GM19438 (cell line): ENCODE measurements around the gene COL27A1.

ENCODE experiments used
- ATAC-seq: cut with Tn5 transposase; IDR thresholded peaks from one replicate; pipeline ENCODE4 v1.9.1; 2021; ENCODE audit warnings: low read depth; ENCODE audit not compliant: unreplicated experiment

COL27A1 gene

DNA sequence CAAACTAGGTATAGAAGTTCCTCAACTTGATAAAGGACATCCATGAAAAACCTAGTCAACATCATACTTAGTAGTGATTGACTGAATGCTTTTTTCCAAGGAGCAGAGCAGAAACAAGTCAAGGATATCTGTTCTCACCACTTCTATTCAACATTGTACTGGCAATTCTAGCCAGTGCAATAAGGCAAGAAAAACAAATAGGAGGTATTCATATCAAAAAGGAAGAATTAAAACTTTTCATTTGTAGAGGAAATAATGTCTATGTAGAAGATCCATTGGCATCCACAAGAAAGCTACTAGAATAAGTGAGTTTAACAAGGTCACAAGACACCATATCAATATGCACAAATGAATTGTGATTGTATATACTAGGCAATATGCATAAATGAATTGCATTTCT, 139.3 kb downstream of the COL27A1 start:
- no peak for ATAC-seq

DNA sequence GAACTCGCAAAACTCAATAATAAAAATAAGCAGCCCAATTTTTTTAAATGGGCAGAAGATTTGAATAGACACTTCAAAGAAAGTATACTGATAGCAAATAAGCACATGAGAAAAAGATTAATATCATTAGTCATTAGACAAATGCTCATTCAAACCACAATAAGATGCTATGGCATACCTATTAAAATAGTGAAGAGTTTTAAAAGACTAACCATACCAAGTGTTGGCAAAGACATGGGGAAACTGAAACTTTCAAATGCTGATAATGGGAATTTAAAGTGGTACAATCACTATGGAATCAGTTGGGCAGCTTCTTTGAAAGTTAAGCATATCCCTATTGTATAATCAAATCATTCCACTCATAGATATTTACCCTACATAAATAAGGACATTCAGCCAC, 141.0 kb downstream of the COL27A1 start:
- ATAC-seq, result no peak

DNA sequence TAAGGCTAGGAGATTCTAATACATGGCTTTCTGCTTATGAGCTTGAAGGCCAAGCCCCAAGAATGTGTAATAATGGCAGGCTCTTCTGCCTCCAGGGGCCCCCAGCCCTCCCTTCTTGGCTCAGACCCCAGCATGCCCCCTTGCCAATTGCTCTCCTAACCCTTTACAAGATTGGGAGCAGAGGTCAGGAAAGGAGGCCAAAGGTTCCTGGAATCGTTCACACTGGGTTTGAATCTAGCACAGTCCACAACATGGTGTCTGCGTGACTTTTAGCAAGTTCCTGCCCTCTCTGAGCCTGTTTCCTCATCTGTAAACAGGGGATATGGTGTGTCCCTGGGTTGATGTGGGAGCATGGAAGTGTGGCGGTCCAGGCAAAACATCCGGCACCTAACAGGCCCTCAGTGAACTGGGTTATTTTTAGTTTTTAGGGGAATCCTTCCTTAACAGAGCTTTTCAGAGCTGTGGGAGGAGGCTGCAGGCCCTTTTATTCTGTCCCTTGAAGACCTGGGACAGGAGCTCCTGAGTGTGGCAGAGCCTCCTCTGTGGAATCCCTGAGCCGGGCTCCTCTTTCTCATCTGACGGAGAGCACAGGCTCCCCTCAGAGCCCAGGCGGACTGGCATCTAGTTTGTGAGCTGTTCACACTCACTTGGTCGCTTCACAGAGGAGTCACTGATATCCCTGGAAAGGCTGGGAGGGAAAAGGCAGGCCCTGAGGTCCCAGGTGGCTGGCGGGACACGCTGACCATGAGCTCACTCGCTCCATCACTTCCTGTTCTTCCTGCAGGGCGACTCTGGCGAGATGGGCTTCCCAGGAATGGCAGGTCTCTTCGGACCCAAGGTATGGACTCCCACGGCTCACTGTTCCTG, 144.2 kb downstream of the COL27A1 start:
- ATAC-seq, result no peak

DNA sequence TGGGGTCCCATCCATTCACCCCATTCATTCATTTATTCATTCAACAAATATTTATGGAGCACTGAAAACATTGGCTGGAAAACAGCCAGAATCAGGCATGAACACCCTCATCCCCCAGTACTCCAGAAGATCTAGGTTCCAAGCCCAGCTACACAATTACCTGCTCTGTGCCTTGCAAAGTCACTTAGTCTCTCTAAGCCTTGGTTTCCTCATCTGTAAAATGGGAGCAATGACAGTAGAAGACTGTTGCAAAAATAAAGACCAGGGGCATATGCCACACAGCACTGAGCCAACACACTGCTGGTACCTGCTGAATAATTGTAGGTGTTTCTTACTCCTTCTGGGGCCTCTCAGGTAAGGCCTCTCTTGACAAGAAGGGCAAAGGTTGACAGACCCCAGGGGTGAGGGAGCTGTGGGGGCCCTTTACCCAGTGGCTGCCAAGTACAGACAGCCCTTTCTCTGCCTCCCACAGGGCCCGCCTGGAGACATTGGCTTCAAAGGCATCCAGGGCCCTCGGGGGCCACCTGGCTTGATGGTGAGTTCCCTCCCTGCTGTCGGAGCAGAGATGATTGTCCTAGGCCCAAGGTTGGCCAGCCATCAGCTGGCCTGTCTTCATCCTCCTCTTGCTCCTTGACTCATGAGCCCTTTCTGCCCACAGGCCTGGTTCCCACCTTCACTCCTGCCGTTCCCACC, 145.0 kb downstream of the COL27A1 start:
- no peak for ATAC-seq

DNA sequence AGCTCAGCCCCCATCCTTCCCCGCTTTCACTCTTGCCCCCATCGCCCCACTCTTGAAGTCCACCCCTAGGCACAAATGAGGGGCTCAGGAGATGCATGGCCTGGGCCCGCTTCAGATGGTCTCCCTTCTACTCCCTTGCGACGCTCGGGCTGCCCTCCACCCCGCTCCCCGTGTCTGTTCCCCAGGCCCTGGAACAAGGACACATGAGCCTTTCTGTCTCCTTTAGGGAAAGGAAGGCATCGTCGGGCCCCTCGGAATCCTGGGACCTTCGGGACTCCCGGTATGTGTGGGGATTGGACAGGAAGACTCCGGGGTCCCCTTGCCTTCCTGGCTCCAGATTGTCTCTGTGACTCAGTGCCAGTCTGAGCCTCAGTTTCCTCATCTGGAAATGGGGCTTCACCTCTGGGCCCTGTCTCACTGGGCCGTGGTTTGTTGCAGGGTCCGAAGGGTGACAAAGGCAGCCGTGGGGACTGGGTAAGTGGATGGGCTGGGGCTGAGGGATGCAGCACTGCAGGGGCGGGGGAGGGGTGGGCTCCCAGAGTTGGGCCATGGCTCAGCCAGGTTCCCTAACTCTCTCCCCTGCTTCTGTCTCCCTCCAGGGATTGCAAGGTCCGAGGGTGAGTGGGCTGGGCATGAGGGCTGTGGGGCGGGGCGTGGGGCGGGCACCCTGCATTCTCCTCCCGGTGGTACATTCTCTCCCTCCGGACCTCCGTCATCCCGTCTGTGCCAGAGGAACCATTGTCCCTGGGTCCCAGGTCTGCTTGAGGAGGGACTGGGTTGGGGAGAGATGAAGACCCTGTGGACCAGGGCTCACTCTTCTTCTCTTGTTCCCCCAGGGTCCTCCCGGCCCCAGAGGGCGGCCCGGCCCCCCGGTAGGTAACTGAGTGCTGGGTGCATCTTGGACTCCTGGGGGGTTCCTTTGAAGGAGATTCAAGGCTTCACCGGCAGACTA, 145.8 kb downstream of the COL27A1 start:
- no peak for ATAC-seq

DNA sequence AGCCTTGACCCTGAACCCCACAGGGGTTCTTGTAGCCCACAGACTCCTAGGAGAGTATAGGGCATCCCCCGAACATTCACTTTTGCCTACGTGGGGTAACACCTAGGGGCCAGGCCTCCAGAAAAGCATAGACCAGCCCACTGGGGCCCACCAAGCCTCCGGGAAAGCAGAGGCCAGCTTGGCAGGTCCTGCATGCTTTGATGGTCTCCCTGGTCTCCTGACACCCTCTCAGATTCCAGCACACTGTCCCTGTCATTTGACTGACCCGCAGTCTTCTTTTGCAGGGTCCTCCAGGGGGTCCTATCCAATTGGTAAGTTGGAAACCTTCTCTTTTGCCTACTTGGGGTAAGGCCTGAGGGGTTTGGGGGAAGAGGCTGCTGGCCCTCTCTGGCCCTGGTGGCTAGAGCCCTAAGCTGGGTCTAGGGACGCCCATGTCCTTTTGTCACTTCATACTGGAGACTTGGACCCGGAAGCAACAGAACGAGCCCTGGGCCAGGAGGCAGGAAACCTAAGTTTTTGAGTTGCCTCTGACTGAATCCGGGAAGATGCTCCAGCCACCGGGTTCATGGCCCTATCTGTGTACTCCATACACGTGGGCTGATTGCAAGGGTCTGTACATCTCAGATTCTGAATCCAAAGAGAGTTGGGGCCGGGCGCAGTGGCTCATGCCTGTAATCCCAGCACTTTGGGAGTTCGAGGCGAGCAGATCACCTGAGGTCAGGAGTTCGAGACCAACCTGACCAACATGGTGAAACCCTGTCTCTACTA, 146.6 kb downstream of the COL27A1 start:
- ATAC-seq, result no peak

DNA sequence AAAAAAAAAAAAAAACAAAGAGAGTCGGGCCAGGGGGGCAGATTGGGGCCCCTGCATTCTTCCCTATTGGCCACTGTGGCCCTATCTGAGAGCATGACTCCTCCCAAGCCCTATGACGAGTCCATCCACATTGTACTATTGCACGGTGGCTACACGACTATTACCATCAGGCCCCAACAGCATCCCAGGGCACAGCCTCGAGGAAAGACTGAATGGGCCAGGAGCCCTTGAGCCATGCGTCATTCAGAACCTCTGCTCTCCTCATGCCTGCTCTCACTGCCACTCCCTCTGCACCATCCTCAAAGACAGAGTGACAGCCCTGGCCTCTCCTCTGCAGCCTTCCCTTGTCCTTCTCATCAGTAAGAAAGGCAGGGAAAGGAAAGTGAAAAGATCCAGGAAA, 147.4 kb downstream of the COL27A1 start:
- no peak for ATAC-seq

DNA sequence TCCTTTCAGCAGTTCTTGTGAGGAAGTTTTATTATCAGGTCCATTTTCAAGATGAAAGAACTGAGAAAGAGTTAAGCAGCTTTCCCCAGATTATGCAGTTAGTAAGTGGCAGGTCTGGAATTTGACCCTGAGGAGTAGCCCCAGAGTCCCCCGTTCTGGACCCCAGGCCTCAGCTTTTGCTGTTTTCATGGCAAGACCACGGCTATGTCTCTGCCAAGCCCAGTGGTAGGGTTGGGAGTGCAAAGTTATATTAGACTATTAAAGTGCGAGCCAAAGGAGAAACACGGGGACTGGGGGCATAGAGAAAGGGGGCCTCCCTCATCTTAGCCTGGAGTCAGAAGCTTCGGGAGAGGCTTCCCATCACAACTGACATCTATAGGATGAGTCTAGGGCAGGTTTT, 148.2 kb downstream of the COL27A1 start:
- no peak for ATAC-seq

DNA sequence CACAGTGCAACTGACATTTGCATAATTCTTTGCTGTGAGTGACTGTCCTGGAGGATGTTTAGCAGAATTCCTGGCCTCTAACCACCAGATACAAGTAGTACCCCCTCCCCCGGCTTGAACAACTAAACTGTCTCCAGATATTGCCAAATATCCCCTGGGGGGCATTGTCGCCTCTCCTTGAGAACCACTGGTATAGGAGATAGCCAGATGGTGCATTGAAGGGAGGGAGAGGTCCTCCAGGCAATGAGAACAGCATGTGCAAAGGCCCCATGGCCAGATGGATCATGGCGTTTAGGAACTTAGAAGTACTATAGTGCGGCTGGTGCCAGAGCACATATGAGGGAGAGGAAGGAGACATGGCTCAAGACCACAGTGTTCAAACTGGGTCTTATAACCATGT, 148.6 kb downstream of the COL27A1 start:
- no peak for ATAC-seq

DNA sequence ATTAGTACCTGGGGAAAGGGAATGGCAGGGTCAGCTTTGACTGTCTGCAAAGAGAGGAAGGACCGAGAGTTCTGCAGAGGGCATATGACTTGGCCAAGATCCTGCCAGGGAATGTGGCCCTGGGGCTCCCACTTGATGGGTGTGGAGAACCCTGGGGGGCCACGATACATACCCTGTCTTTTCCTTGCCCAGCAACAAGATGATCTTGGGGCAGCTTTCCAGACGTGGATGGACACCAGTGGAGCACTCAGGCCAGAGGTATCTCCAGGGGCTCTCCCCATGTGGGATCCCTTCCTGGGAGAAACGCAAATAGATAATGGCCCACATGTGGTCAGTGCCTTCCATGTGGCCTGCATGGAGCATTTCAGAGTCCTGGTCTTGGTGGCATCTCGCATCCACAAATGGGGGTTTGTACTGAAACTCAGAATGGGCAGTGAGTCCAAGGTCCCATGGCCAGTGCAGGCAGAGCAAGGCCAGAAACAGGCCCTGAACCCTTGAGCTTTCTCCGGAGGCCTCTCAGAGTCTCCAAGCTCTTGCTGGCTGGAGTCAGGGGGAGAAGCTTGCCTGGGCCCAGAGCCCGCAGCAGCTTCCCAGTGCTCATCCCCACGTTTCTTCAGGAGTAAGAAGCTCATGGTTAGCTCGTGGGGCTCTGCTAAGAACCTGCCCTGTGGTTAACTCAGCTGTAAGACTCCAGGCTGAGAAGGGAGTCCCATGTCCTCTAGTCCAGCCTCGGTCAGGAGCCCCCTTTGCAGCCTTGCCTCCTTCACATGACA, 149.3 kb downstream of the COL27A1 start:
- ATAC-seq, result no peak

DNA sequence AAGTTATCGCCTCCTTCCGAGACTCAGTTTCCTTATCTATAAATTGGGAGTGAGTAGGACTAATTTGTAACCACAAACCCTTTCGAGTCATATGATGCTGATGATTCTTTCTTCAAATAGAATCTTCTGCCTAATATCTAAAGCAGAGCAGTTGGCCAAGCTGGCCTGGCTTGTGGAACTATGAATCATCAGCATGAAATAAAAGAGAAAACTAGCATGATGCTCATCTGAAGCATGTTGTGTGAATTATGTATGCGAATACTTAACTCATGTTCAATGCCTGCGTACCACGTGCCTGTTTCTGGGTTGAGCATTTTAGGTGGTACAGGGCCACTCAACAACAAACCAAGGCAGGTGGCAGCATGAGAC, 152.5 kb downstream of the COL27A1 start:
- no peak for ATAC-seq

DNA sequence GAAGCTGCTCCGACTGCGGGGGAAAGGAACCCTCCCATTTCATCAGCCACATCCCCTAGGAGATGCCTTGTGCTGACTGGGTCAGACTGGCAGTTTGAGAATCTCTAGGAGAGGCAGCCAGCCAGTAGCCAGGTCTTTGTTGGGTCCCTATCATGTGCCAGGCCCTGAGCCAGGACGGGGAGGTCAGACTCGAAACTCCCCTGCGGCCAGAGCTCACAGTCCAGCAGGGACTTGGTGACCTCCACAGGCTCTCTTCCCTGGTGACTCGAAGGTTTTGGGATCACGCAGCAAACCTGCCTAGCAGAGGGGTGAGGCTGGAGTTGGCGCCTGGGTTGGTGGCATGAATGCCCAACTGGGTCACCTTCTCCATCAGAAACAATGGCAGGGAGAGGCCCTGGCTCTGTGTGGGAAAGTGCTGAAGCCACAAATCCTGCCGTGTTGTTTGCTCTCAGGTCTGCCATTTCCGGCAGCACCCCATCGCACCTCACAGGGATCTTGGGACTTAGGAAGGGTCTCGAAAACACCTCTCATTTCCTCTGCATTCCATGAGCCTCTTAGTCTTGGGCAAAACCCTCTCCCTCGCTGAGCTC, 153.1 kb downstream of the COL27A1 start:
- no peak for ATAC-seq

DNA sequence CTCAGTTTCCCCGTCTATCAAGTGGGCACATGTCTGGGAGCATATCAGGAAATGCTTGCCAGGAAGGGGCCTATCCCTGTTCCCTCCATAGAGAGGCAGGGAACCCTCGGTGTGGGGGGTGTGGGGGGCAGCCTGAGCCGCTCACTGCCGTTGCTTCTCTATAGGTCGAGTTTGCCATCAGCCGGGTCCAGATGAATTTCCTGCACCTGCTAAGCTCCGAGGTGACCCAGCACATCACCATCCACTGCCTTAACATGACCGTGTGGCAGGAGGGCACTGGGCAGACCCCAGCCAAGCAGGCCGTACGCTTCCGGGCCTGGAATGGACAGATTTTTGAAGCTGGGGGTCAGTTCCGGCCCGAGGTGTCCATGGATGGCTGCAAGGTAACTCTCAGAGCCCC, 153.8 kb downstream of the COL27A1 start:
- no peak for ATAC-seq

DNA sequence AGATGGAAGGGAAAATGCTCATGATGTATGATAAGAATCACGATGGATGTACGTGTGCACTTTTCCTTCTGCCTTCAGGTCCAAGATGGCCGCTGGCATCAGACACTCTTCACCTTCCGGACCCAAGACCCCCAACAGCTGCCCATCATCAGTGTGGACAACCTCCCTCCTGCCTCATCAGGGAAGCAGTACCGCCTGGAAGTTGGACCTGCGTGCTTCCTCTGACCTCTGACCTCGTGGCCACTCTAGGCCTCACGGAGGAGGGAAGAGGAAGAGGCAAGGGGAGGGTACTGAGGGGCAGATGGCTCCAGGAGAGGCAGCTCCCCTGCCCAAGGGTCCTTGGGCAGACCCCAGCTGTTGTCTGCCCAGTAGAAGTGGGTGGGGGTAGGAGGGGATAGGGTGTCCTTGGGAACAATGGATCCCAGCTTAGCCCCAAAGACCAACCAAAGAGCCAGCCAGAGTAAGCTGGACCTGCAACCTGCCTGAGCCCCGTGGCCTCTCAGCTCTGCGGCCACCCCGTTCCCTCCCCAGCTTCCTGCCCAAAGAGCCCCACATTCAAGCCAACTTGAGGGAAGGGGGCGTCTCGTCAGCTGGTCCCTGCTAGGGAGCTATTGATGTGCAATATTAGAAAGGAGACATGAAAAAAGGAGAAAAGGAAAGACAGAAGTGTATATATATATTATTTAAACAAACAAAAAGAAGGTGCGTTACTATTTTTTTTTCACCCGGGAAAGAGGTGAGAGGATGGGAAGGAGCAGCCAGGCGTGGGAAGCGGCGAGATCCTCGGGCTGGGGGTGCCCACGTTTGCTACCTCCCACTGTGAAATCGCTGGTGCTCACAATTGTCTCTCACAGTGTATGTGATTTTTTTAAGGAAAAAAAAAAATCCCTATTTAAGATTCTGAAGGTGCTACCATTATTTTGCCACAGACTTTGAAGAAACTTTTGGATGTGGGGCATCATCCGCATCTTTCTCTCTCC, 155.4 kb downstream of the COL27A1 start:
- no peak for ATAC-seq

DNA sequence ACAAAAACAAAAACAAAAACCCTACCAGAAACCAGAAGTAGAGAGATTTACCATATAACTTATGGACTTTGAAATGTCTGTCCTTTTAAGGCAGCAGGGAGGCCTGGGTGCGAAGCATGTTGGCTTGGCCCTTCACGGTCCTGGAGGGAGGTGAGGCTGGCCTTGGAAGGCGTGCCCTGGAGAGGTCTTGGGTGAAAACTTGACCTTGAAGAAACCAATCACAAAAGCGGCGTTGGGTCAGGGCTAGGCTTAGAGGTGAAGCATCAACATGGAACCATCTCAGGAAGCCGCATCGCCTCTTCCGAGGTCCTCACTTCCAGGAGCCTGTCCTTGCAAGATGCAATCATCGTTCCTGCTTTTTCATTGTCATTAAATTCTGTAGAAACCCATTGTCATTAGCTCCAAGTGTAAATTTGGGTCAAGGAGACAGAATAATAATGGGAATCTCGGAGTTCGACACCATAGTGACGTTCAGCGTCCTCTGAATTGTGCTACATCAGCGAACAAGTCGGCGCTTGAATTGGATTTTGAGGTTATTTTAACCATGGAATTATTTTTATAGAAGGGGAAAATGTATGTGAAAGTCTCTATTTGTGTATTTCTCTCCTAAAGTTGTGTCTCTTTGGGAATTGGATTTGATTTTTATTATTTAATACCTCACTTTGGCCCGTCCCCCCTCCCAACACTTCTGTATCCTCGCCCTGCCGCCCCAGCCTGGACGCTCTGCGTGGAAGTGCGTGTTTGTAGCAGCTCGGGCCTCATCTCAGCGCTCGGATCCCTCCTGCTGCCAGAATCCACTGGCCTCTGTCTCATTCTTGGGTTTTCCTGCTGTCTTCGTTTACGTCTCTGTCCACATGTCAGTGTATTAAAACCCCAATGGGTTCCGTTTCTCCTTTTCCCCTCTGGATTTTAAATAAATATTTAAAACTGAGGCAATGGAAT, 156.5 kb downstream of the COL27A1 start:
- ATAC-seq, result no peak

DNA sequence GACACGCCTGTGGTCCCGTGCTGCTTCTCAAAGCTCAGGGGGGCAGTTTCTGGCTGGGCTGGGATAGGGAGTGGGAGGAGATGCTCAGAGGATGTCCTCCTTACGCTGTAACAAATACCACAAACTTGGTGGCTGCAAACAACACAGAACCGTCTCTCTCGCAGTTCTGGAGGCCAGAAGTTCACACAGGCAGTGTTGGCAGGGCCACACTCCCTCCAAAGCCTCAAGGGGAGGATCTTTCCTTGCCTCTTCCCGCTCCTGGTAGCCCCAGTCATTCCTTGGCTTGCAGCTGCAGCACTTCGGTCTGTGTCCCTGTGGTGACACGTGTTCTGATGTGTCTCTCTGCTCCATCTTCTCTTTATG, 157.2 kb downstream of the COL27A1 start:
- no peak for ATAC-seq

DNA sequence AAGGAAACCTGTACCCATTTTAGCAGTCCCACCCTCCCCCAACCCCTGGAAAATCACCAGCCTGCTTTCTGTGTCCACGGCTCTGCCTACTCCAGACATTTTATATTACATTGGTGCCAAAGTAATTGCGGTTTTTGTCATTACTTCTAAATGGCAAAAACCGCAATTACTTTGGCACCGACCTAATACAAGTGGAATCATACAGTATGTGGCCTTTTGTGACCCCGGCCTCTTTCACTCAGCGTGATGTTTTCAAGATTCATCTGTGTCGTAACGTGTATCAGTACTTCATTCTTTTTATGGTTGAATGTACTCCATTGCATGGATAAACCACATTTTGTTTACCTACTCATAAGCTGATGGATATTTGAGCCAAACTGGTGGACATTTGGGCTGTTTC, 157.8 kb downstream of the COL27A1 start:
- ATAC-seq, result no peak
